Occipital lobe (tissue), 2 donors: ENCODE measurements around the gene KIF26B. TPM values are rescaled to one million over a fixed set of nuclear protein-coding genes. Genes with fewer than 3 reads are reported as not detected.
"Not testable (repeated sequence)": the region's sequence is repeated elsewhere in the genome, so short reads cannot be mapped to it uniquely, and the experiment has no call there.

Experiments
- DNase-seq: peaks from one replicate; lab custom pipeline; 2025; lab: John Stamatoyannopoulos, UW
- total RNA-seq: library from RNA; depleted of rRNA; stranded (reverse); fragments of >200 nt; gene quantifications from one replicate; pipeline ENCODE4 v1.2.3, GENCODE V29; 2014

Gene KIF26B
- total RNA-seq, 1 donor from 2014 or later = 31.7 TPM

GRCh38 chr1:245383396-245384330 lies 228.9 kb downstream of the KIF26B start:
- no peak for DNase-seq

- no peak for DNase-seq
Measured at GRCh38 chr1:245386297-245386971, 231.6 kb downstream of the KIF26B start.

GRCh38 chr1:245388687-245389086 lies 233.9 kb downstream of the KIF26B start:
- DNase-seq = no peak

GRCh38 chr1:245389873-245390272 lies 235.1 kb downstream of the KIF26B start:
- DNase-seq = no peak

GRCh38 chr1:245390975-245391374 lies 236.2 kb downstream of the KIF26B start:
- no peak for DNase-seq

GRCh38 chr1:245393694-245394093 lies 238.9 kb downstream of the KIF26B start:
- no peak for DNase-seq

GRCh38 chr1:245395680-245396079 lies 240.9 kb downstream of the KIF26B start:
- no peak for DNase-seq

GRCh38 chr1:245396615-245397014 lies 241.8 kb downstream of the KIF26B start:
- DNase-seq = no peak

GRCh38 chr1:245397771-245398170 lies 243.0 kb downstream of the KIF26B start:
- no peak for DNase-seq

GRCh38 chr1:245398180-245398579 lies 243.4 kb downstream of the KIF26B start:
- DNase-seq = no peak

GRCh38 chr1:245401881-245402587 lies 247.2 kb downstream of the KIF26B start:
- no peak for DNase-seq

- DNase-seq = not testable (repeated sequence)
Measured at GRCh38 chr1:245402998-245403397, 248.2 kb downstream of the KIF26B start.

GRCh38 chr1:245404527-245404926 lies 249.7 kb downstream of the KIF26B start:
- DNase-seq = no peak

GRCh38 chr1:245404952-245405351 lies 250.2 kb downstream of the KIF26B start:
- no peak for DNase-seq

- DNase-seq = no peak
Measured at GRCh38 chr1:245406426-245406825, 251.6 kb downstream of the KIF26B start.

GRCh38 chr1:245407983-245408382 lies 253.2 kb downstream of the KIF26B start:
- no peak for DNase-seq

- DNase-seq = no peak
Measured at GRCh38 chr1:245409341-245410195, 254.8 kb downstream of the KIF26B start.

GRCh38 chr1:245411245-245412036 lies 256.7 kb downstream of the KIF26B start:
- no peak for DNase-seq

- no peak for DNase-seq
Measured at GRCh38 chr1:245412306-245412705, 257.5 kb downstream of the KIF26B start.

GRCh38 chr1:245416781-245417180 lies 262.0 kb downstream of the KIF26B start:
- DNase-seq = no peak
